ENCODE data around the gene VIPR2.
"Not testable (repeated sequence)": the region's sequence is repeated elsewhere in the genome, so short reads cannot be mapped to it uniquely, and the experiment has no call there.

The VIPR2 gene

GRCh38 chr7:159138508-159138907, 6.2 kb downstream of the VIPR2 start:
- no peak for DNase-seq (ENCODE audit: low spot score)

- no peak for DNase-seq (ENCODE audit: low spot score)
These were observed 6.8 kb downstream of the VIPR2 start for GRCh38 chr7:159137906-159138305.

GRCh38 chr7:159136846-159137245, 7.8 kb downstream of the VIPR2 start:
- DNase-seq (ENCODE audit: low spot score), result no peak

GRCh38 chr7:159136442-159136841, 8.2 kb downstream of the VIPR2 start:
- DNase-seq (ENCODE audit: low spot score), result no peak

GRCh38 chr7:159136013-159136412, 8.7 kb downstream of the VIPR2 start:
- DNase-seq (ENCODE audit: low spot score), result no peak

- DNase-seq (ENCODE audit: low spot score), result not testable (repeated sequence)
These were observed 11.8 kb downstream of the VIPR2 start for GRCh38 chr7:159132670-159133443.

GRCh38 chr7:159130820-159131219, 13.8 kb downstream of the VIPR2 start:
- DNase-seq (ENCODE audit: low spot score), result no peak

GRCh38 chr7:159130199-159130775, 14.4 kb downstream of the VIPR2 start:
- DNase-seq (ENCODE audit: low spot score), result no peak

- DNase-seq (ENCODE audit: low spot score), result no peak
These were observed 15.9 kb downstream of the VIPR2 start for GRCh38 chr7:159128767-159129166.

GRCh38 chr7:159127691-159128642, 16.7 kb downstream of the VIPR2 start:
- no peak for DNase-seq (ENCODE audit: low spot score)

GRCh38 chr7:159126311-159127260, 18.1 kb downstream of the VIPR2 start:
- DNase-seq (ENCODE audit: low spot score), result no peak

- DNase-seq (ENCODE audit: low spot score), result no peak
These were observed 18.8 kb downstream of the VIPR2 start for GRCh38 chr7:159125955-159126270.

GRCh38 chr7:159125104-159125954, 19.3 kb downstream of the VIPR2 start:
- no peak for DNase-seq (ENCODE audit: low spot score)

GRCh38 chr7:159123793-159124192, 20.9 kb downstream of the VIPR2 start:
- DNase-seq (ENCODE audit: low spot score), result not testable (repeated sequence)

- not testable (repeated sequence) for DNase-seq (ENCODE audit: low spot score)
These were observed 21.4 kb downstream of the VIPR2 start for GRCh38 chr7:159123294-159123693.

GRCh38 chr7:159122276-159122675, 22.4 kb downstream of the VIPR2 start:
- no peak for DNase-seq (ENCODE audit: low spot score)

- no peak for DNase-seq (ENCODE audit: low spot score)
These were observed 23.2 kb downstream of the VIPR2 start for GRCh38 chr7:159121476-159121875.

- no peak for DNase-seq (ENCODE audit: low spot score)
These were observed 23.6 kb downstream of the VIPR2 start for GRCh38 chr7:159121068-159121467.

GRCh38 chr7:159120540-159120919, 24.1 kb downstream of the VIPR2 start:
- DNase-seq (ENCODE audit: low spot score), result no peak

- no peak for DNase-seq (ENCODE audit: low spot score)
These were observed 24.7 kb downstream of the VIPR2 start for GRCh38 chr7:159119851-159120539.

Data from activated CD4-positive, alpha-beta T cell treated with anti-CD3 and anti-CD28 coated beads, Interleukin-2, Interleukin-4, amounts not matched to agents 100 ng/mL and 50 ng/mL, durations not matched to agents 16 hours and 8 hours (primary cell).